Sigmoid colon (tissue), 7 donors: ENCODE results near the gene LMBR1L. TPM values are rescaled to one million over a fixed set of nuclear protein-coding genes. Genes with fewer than 3 reads are reported as not detected.

Experiments used
- DNase-seq: peaks from one replicate; pipeline ENCODE4 v3.0.0-alpha.2; 2019
- H3K27ac ChIP-seq, 4 donors: fragments of 200-600 bp; sonication (generic); one replicate each; pipeline ENCODE4 v1.5.1; 2016 to 2019; ENCODE audit warnings: mild to moderate bottlenecking in 1 of 4
- H3K27me3 ChIP-seq, 3 donors: fragments of 200-600 bp; sonication (generic); one replicate each; pipeline ENCODE4 v1.5.1; 2019; ENCODE audit warnings: mild to moderate bottlenecking in 1 of 3
- H3K36me3 ChIP-seq, 4 donors: fragments of 200-600 bp; sonication (generic); one replicate each; pipeline ENCODE4 v1.5.1; 2016 to 2019
- H3K4me1 ChIP-seq, 4 donors: fragments of 200-600 bp; sonication (generic); one replicate each; pipeline ENCODE4 v1.5.1; 2017 to 2019
- H3K4me3 ChIP-seq, 4 donors: fragments of 200-600 bp; sonication (generic); one replicate each; pipeline ENCODE4 v1.5.1; 2017 to 2019; ENCODE audit warnings: mild to moderate bottlenecking in 2 of 4, moderate library complexity in 1 of 4
- H3K9me3 ChIP-seq, 4 donors: fragments of 200-600 bp in 3 of 4; sonication (generic) in 3 of 4; one replicate each; pipeline versions ENCODE4 v1.5.1 to v1.6.1; 2013 to 2019
- EP300 ChIP-seq, 4 donors: sonication (generic); formaldehyde crosslinking; IDR thresholded peaks; one replicate each; pipeline ENCODE4 v1.6.1; 2017; ENCODE audit warnings: antibody characterized with exemption in 4 of 4
- POLR2A ChIP-seq, 2 donors: fragments of 450-650 bp; IDR thresholded peaks; one replicate each; pipeline ENCODE4 v1.6.1; 2016; ENCODE audit warnings: antibody characterized with exemption in 2 of 2, mild to moderate bottlenecking in 2 of 2, moderate library complexity in 2 of 2
- POLR2AphosphoS5 ChIP-seq, 4 donors: sonication (generic); formaldehyde crosslinking; IDR thresholded peaks; one replicate each; pipeline ENCODE4 v1.6.1; 2017; ENCODE audit warnings: antibody characterized with exemption in 4 of 4
- WGBS, 2 donors: extraction: QIAGEN DNeasy Blood & Tissue Kit; methylation state at CpG; one replicate each; pipeline ENCODE4 v1.1.7; 2013; 5-methylcytosine and 5-hydroxymethylcytosine counted together
- intact Hi-C: fragments of 100-400 bp; cut with DNase I; formaldehyde crosslinking; loops from one replicate; pipeline ENCODE4 v1.15.1; 2023
- polyA plus RNA-seq, 3 donors: library from polyadenylated mRNA; stranded (reverse); fragments of 200-250 nt; gene quantifications; one replicate each; pipeline ENCODE4 v1.2.3, GENCODE V29; 2013
- total RNA-seq, 4 donors: library from RNA; depleted of rRNA; stranded (reverse); fragments of >200 nt; gene quantifications; one replicate each; pipeline ENCODE4 v1.1.0, GENCODE V29; 2016
- TF ChIP-seq, protein P1 (sequence below), 4 experiments: fragments of 450-650 bp in 3 of 4; fragments of 200-600 bp in 1 of 4; IDR thresholded peaks; one replicate each; pipeline ENCODE4 v1.5.1; 2016 to 2019; ENCODE audit warnings: antibody characterized with exemption in 4 of 4, mild to moderate bottlenecking in 3 of 4, moderate library complexity in 2 of 4
- donor health status: healthy with polysubstance abuse.
- donor health status: Bipolar disorder and iron deficiency.
- donor health status: healthy.

The LMBR1L gene
- total and polyA plus RNA-seq, 7 donors: 7.8 to 82.3 (median 39.0) TPM

DNA sequence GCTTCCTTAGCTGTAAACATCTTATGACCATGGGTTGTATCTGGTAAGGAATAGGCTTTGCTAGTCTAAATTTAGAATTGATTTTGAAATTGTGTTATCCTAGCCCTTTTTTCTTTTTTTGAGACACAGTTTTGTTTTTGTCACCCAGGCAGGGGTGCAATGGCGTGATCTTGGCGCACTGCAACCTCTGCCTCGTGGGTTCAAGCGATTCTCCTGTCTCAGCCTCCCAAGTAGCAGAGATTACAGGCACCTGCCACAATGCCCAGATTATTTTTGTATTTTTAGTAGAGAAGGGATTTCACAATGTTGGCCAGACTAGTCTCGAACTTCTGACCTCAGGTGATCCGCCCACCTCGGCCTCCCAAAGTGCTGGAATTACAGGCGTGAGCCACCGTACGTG is 22.9 kb upstream of the LMBR1L start:
- Histone ChIP-seq H3K4me1 (peaks cover 0 to 30% (median 25%) of the 10 kb centered on the region in 4 donors), H3K9me3 (no peaks in the 10 kb centered on the region), H3K27me3 (no peaks in the 10 kb centered on the region), H3K4me3 (no peak overlapping the region), H3K36me3 (peaks cover 7 to 12% (median 12%) of the 10 kb centered on the region in 4 donors), H3K27ac (peak overlapping the region in 1 of 4 donors; percentile 99)
- intact Hi-C loops: no loop called here
- 86 to 93% methylated on average over 10 of the region's 10 CpGs for WGBS, 2 donors
- no peak for TF ChIP-seq POLR2AphosphoS5 (IDR thresholded peaks at IDR 0.05)
- no peak for TF ChIP-seq POLR2A (IDR thresholded peaks at IDR 0.05)
- no peak for TF ChIP-seq EP300 (IDR thresholded peaks at IDR 0.05)
- TF ChIP-seq, protein P1, sequence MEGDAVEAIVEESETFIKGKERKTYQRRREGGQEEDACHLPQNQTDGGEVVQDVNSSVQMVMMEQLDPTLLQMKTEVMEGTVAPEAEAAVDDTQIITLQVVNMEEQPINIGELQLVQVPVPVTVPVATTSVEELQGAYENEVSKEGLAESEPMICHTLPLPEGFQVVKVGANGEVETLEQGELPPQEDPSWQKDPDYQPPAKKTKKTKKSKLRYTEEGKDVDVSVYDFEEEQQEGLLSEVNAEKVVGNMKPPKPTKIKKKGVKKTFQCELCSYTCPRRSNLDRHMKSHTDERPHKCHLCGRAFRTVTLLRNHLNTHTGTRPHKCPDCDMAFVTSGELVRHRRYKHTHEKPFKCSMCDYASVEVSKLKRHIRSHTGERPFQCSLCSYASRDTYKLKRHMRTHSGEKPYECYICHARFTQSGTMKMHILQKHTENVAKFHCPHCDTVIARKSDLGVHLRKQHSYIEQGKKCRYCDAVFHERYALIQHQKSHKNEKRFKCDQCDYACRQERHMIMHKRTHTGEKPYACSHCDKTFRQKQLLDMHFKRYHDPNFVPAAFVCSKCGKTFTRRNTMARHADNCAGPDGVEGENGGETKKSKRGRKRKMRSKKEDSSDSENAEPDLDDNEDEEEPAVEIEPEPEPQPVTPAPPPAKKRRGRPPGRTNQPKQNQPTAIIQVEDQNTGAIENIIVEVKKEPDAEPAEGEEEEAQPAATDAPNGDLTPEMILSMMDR (IDR thresholded peaks at IDR 0.05): no peak
- DNase-seq: no peak

DNA sequence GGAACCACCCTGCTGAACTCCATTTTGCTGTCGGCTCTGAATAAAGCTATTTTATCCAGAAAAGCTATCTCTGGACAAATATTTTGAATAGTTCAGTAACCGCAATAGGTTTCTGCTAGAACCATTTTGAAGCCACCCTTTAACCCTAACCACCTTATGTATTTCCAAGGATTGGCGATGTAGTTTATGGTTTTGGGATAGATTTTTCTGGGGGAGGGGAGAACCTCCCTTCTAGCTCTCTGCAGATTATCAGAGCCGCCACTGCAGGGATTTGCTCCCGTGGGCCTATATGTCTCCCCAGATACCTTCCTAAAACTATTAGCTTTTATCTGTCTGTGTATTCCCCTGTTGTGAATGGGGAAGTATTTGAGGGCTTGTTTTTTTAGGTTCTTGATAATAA is 22.4 kb upstream of the LMBR1L start:
- intact Hi-C loops: no loop called here

DNA sequence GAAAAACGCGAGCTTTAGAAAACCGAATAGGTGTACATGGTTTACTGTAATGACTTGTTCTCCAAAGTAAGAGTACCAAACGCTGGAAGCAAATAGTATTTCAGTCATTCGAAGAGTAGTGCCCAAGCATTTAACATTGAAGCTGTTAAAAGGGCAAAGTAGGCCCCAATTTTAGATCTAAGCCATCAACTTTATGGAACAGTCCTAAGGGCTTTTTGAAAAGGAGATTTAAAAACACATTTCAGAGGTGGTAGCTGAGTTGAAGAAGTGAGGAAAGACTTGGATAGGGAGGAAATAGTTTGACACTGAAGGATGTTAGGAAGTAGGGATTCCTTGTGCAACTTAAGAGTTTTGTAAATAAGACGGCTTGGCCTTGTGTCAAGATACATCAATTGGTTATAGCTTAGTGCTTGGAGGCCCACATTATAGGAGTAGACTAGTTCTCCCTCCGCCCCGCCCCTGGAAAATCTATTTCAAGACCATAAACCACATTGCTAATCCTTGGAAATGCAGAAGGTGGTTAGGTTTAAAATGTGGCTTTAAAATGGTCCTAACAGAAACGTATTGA is 21.3 kb upstream of the LMBR1L start:
- TF ChIP-seq, protein P1 (IDR thresholded peaks at IDR 0.05): no peak
- no peak for TF ChIP-seq POLR2AphosphoS5 (IDR thresholded peaks at IDR 0.05)
- no peak for TF ChIP-seq EP300 (IDR thresholded peaks at IDR 0.05)
- TF ChIP-seq POLR2A (IDR thresholded peaks at IDR 0.05): no peak
- Histone ChIP-seq H3K27ac (peak overlapping the region; percentile 99 to 100 (median 100)), H3K27me3 (no peaks in the 10 kb centered on the region), H3K4me3 (peak overlapping the region; percentile 33 to 99 (median 95)), H3K36me3 (peaks cover 7 to 25% (median 15%) of the 10 kb centered on the region in 4 donors), H3K4me1 (peaks cover 0 to 30% (median 25%) of the 10 kb centered on the region in 4 donors), H3K9me3 (no peaks in the 10 kb centered on the region)
- intact Hi-C loops: loop anchor here (1.0 to 2.0 kb wide), 3 partner anchors 21 to 102 kb away; partner anchors contain the start of genes LMBR1L and TUBA1A
- DNase-seq: no peak
- WGBS, 2 donors: 3 to 16% methylated on average over 9 of the region's 9 CpGs

More for the DNA sequence above, 22.4 kb upstream of the LMBR1L start:
- H3K36me3 ChIP-seq: peaks cover 7 to 15% (median 12%) of the 10 kb centered on the region in 4 donors
- no peak for DNase-seq
- H3K27me3 ChIP-seq: no peaks in the 10 kb centered on the region
- H3K9me3 ChIP-seq: no peaks in the 10 kb centered on the region
- 77 to 79% methylated on average over 5 of the region's 5 CpGs for WGBS, 2 donors
- no peak overlapping the region for H3K4me3 ChIP-seq
- H3K4me1 ChIP-seq: peaks cover 0 to 30% (median 25%) of the 10 kb centered on the region in 4 donors
- no peak for TF ChIP-seq EP300 (IDR thresholded peaks at IDR 0.05)
- no peak for TF ChIP-seq POLR2A (IDR thresholded peaks at IDR 0.05)
- TF ChIP-seq, protein P1 (IDR thresholded peaks at IDR 0.05): no peak
- no peak for TF ChIP-seq POLR2AphosphoS5 (IDR thresholded peaks at IDR 0.05)
- peak overlapping the region; percentile 99 to 100 (median 100) for H3K27ac ChIP-seq

DNA sequence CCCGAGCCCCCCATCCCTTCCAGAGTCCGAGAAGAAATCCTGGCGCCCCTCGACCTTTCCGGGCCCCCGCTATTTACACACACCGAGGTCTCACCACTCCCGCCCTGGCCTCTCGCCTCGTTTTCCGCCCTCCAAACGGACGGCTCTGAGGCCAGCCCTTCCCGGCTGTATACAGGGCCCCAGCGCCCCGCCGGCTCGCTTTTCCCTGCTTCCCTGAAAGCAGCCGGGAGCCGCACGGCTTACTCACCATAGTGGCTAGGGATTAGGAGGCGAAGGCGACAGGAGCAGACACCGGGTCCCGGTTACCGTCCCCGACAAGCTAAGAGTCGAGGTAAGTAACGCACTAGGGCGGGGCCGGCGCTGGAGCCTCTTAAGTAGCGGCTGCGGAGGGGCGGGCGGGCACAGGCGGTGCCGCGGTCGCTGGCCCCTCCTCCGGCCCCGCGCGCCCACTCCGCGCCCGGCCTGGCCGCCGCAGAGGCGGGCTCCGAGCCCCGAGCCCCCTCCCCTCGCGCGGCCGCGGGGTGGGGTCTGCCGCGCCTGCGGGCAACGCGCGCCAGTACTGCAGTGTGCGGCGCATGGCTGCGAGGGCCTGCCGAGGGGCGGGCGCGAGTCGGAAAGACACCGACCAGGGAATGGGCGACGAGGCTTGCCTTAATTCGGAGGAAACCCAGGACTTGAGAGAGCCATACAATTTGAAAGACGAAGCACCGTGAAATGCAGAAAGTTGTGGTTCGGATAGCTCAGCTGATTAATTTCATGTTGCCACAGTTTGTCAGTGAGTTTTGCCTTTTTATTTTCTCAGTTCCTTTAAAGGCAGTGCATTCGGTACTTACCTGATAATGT is 20.6 kb upstream of the LMBR1L start, which contains the start of gene TUBA1B:
TSS of gene TUBA1B (minus strand) at position 345 of the 843 bp plus-strand sequence. CDS start at position 250, 95 bp downstream.
- no peaks in the 10 kb centered on the region for H3K27me3 ChIP-seq
- H3K27ac ChIP-seq: peak within 1 kb of the TSS; percentile 99 to 100 (median 100)
- peaks cover 0 to 30% (median 27%) of the 10 kb centered on the region in 4 donors for H3K4me1 ChIP-seq
- intact Hi-C loops: loop anchor here (1.0 to 2.0 kb wide), 3 partner anchors 20 to 103 kb away; partner anchors contain the start of genes LMBR1L and TUBA1A
- peak; percentile 73 to 84 for TF ChIP-seq POLR2A (IDR thresholded peaks at IDR 0.05)
- TF ChIP-seq POLR2AphosphoS5 (IDR thresholded peaks at IDR 0.05): peak; percentile 95 to 99 (median 98)
- TF ChIP-seq, protein P1 (IDR thresholded peaks at IDR 0.05): no peak
- no peak for TF ChIP-seq EP300 (IDR thresholded peaks at IDR 0.05)
- WGBS, 2 donors: 1% methylated on average over 79 of the region's 79 CpGs
- peak; percentile 97 for DNase-seq
- H3K4me3 ChIP-seq: peak within 1 kb of the TSS; percentile 94 to 99 (median 98)
- H3K9me3 ChIP-seq: no peaks in the 10 kb centered on the region
- H3K36me3 ChIP-seq: peaks cover 7 to 28% (median 15%) of the 10 kb centered on the region in 4 donors
